Breast epithelium (tissue), 4 donors: ENCODE data around the gene SRSF4. TPM values are rescaled to one million over a fixed set of nuclear protein-coding genes. Genes with fewer than 3 reads are reported as not detected.

ENCODE experiments used
- DNase-seq, 2 donors: peaks; one replicate each; pipeline ENCODE4 v3.0.0-alpha.2; 2019; ENCODE audit warnings: low spot score in 2 of 2
- H3K27ac ChIP-seq, 2 donors: fragments of 200-600 bp; sonication (generic) in 1 of 2; one replicate each; pipeline ENCODE4 v1.5.1; 2016 to 2019; ENCODE audit warnings: mild to moderate bottlenecking in 1 of 2
- H3K27me3 ChIP-seq, 2 donors: fragments of 200-600 bp; sonication (generic) in 1 of 2; one replicate each; pipeline versions ENCODE4 v1.5.1 to v1.6.0; 2017 to 2019; ENCODE audit warnings: control low read depth in 1 of 2, mild to moderate bottlenecking in 1 of 2
- H3K36me3 ChIP-seq: fragments of 200-600 bp; one replicate; pipeline ENCODE4 v1.5.1; 2019
- H3K4me1 ChIP-seq, 2 donors: fragments of 200-600 bp; sonication (generic); one replicate each; pipeline ENCODE4 v1.5.1; 2016 to 2019; ENCODE audit warnings: control low read depth in 1 of 2
- H3K4me3 ChIP-seq, 3 donors: fragments of 200-600 bp; sonication (generic); 1 replicate in 2 of 3; 2 replicates in 1 of 3; pipeline ENCODE4 v1.5.1; 2016 to 2019; ENCODE audit warnings: mild to moderate bottlenecking in 3 of 3, moderate library complexity in 2 of 3
- H3K9me3 ChIP-seq, 2 donors: fragments of 200-600 bp; sonication (generic) in 1 of 2; one replicate each; pipeline ENCODE4 v1.5.1; 2016 to 2019; ENCODE audit warnings: control low read depth in 1 of 2
- CTCF ChIP-seq, 3 donors: fragments of 450-650 bp; IDR thresholded peaks; one replicate each; pipeline ENCODE4 v1.5.1; 2016 to 2017; ENCODE audit warnings: antibody characterized with exemption in 3 of 3, mild to moderate bottlenecking in 3 of 3, moderate library complexity in 3 of 3
- POLR2A ChIP-seq: fragments of 450-650 bp; IDR thresholded peaks from one replicate; pipeline ENCODE4 v1.6.1; 2016; ENCODE audit warnings: antibody characterized with exemption, mild to moderate bottlenecking, moderate library complexity
- POLR2AphosphoS5 ChIP-seq, 3 donors: sonication (generic); formaldehyde crosslinking; IDR thresholded peaks; one replicate each; pipeline ENCODE4 v1.6.1; 2017; ENCODE audit warnings: antibody characterized with exemption in 3 of 3
- intact Hi-C: fragments of 100-400 bp; cut with DNase I; formaldehyde crosslinking; loops from one replicate; pipeline ENCODE4 v1.15.1; 2023; ENCODE audit warnings: low total_unique reads
- total RNA-seq, 3 donors: library from RNA; depleted of rRNA; stranded (reverse); fragments of >200 nt; gene quantifications; one replicate each; pipeline ENCODE4 v1.1.0, GENCODE V29; 2016

The SRSF4 gene
- total RNA-seq, 3 donors from 2014 or later: 79.7 to 86.2 (median 85.2) TPM

GRCh38 chr1:29217633-29218032 lies 35.9 kb upstream of the SRSF4 start:
- no peak overlapping the region for H3K4me3 ChIP-seq
- no peak for TF ChIP-seq POLR2AphosphoS5 (IDR thresholded peaks at IDR 0.05)
- no peak for TF ChIP-seq POLR2A
- TF ChIP-seq CTCF (IDR thresholded peaks at IDR 0.05): no peak
- H3K36me3 ChIP-seq: no peaks in the 10 kb centered on the region
- H3K9me3 ChIP-seq: no peaks in the 10 kb centered on the region
- DNase-seq: no peak
- H3K4me1 ChIP-seq: no peaks in the 10 kb centered on the region
- no peak overlapping the region for H3K27ac ChIP-seq
- H3K27me3 ChIP-seq: no peaks in the 10 kb centered on the region
- intact Hi-C loops: no loop called here

DNA sequence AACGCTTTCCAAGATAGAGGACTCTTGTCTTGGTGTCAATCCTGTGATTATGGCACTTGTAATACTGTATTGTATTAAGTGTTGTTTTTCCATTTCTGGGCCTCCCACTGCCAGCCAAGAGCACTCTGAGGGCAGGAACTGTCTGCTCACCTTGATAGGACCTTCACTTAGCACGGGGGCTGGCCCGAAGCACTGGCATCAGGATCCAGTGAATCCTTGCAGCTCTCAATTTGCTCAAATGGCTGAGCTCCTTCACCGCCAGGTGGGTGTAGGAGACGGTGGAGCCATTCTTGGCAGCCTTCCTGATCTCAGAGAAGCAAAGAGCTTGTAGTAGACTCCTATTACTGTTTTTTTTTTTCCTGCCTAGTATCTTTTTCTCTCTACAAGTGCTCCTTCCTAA lies 31.4 kb upstream of the SRSF4 start:
- intact Hi-C loops: no loop called here
- Histone ChIP-seq H3K36me3 (no peaks in the 10 kb centered on the region), H3K4me3 (no peak overlapping the region), H3K27me3 (no peaks in the 10 kb centered on the region), H3K9me3 (no peaks in the 10 kb centered on the region), H3K27ac (no peak overlapping the region), H3K4me1 (no peaks in the 10 kb centered on the region)
- DNase-seq: no peak
- TF ChIP-seq POLR2A (no peak), POLR2AphosphoS5 (IDR thresholded peaks at IDR 0.05) (no peak), CTCF (IDR thresholded peaks at IDR 0.05) (no peak)

DNA sequence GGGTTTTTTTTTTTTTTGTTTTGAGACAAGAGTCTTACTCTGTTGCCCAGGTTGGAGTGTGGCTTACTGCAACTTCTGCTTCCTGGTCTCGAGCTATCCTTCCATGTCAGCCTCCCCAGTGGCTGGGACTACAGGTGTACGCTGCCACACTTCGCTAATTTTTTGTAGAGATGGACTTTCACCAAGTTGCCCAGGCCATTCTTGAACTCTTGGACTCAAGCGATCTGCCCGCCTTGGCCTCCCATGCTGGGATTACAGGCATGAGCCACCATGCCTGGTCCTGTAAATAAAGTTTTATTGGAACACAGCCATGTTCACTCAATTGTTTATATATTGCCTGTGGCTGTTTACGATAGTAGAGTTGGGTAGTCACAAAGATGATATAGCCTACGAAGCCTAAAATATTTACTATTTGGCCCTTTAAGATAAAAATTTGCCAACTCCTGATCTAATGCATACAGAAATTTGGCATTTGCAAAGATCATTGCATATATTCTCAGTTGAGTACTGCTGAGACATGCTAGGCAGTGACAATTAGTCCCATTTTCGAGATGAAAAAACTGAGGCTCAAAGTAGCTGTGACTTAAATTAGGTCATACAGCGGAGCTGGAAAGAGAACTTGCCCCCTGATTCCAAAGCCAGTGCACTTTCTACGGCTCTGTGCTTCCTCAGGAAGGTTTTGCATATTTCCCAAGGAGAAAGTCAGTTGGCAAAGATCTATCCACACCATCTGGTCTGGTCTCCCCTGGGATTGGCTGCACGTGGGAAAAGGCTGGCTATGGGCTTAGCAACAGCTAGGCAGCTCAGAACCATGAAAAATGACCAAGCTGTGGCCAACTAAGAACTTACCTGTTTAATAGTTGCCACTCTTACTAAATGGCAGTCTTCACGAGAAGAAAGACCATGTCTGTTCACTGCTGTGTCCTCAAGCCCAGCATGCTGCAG lies 29.7 kb upstream of the SRSF4 start:
- no peak for TF ChIP-seq POLR2A
- no peaks in the 10 kb centered on the region for H3K36me3 ChIP-seq
- intact Hi-C loops: no loop called here
- no peaks in the 10 kb centered on the region for H3K9me3 ChIP-seq
- H3K4me3 ChIP-seq: no peak overlapping the region
- no peaks in the 10 kb centered on the region for H3K4me1 ChIP-seq
- no peak overlapping the region for H3K27ac ChIP-seq
- DNase-seq: no peak
- H3K27me3 ChIP-seq: no peaks in the 10 kb centered on the region

- Histone ChIP-seq H3K9me3 (no peaks in the 10 kb centered on the region), H3K4me3 (no peak overlapping the region), H3K27ac (no peak overlapping the region), H3K4me1 (no peaks in the 10 kb centered on the region), H3K27me3 (no peaks in the 10 kb centered on the region), H3K36me3 (peaks cover 4% of the 10 kb centered on the region)
- no peak for DNase-seq
- intact Hi-C loops: no loop called here
- TF ChIP-seq POLR2A: no peak
- TF ChIP-seq POLR2AphosphoS5 (IDR thresholded peaks at IDR 0.05): no peak
- no peak for TF ChIP-seq CTCF (IDR thresholded peaks at IDR 0.05)
These were observed 28.8 kb upstream of the SRSF4 start for GRCh38 chr1:29210278-29211085.

DNA sequence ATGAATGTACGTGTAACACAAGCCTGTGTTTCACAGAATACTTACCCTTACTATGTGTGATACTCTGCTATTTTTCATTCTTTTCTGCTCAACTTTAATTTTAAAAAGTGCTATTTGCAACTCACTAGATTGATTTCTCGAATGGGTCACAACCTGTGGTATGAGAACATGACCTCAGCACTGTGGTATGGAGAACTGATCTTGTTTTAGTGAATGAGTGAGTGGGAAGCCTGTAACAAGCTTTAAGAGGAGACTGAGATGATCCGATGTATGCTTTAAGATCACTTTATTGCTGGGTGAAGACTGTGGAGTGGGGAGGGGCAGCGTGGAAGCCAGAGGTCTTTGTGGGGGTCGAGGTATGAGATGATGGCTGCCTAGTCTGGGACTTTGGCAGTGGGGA lies 27.5 kb upstream of the SRSF4 start:
- Histone ChIP-seq H3K9me3 (no peaks in the 10 kb centered on the region), H3K36me3 (peaks cover 4% of the 10 kb centered on the region), H3K27ac (no peak overlapping the region), H3K27me3 (no peaks in the 10 kb centered on the region), H3K4me3 (no peak overlapping the region), H3K4me1 (no peaks in the 10 kb centered on the region)
- TF ChIP-seq POLR2A (no peak), CTCF (IDR thresholded peaks at IDR 0.05) (no peak), POLR2AphosphoS5 (IDR thresholded peaks at IDR 0.05) (no peak)
- intact Hi-C loops: loop anchor here (10.0 kb wide), 2 partner anchors 304 to 434 kb away; no protein-coding TSS in a partner anchor
- DNase-seq: no peak
